Activated T-cell treated with anti-CD3 and anti-CD28 coated beads, Interleukin-2, amount 50 U/mL, for 4 hours (primary cell): ENCODE measurements around the gene ATP9B. TPM values are rescaled to one million over a fixed set of nuclear protein-coding genes. Genes with fewer than 3 reads are reported as not detected.
"Not testable (repeated sequence)": the region's sequence is repeated elsewhere in the genome, so short reads cannot be mapped to it uniquely, and the experiment has no call there.

Experiments used
- ATAC-seq, 2 donors: fragments of 200-7000 bp; cut with Tn5 transposase; one replicate each; pipeline ENCODE4 v1.10.0; 2021
- DNase-seq: peaks from one replicate; pipeline ENCODE4 v3.0.0-alpha.2; 2020
- H3K27me3 Mint-ChIP-seq: one replicate; pipeline ENCODE4 v1.8.0; 2021; ENCODE audit warnings: low read depth, mixed read lengths
- H3K36me3 Mint-ChIP-seq: one replicate; pipeline ENCODE4 v1.8.0; 2022; ENCODE audit warnings: mixed read lengths; ENCODE audit not compliant: insufficient read depth
- H3K4me1 Mint-ChIP-seq: one replicate; pipeline ENCODE4 v1.8.0; 2021; ENCODE audit warnings: low read depth, mixed read lengths
- H3K4me3 Mint-ChIP-seq: one replicate; pipeline ENCODE4 v1.8.0; 2021; ENCODE audit warnings: mild to moderate bottlenecking, moderate library complexity, mixed read lengths
- H3K9me3 Mint-ChIP-seq: one replicate; pipeline ENCODE4 v1.8.0; 2021; ENCODE audit warnings: mixed read lengths
- total RNA-seq, 3 donors: library from RNA; stranded (reverse); gene quantifications; one replicate each; pipeline ENCODE4 v1.2.1, GENCODE V29; 2021

The ATP9B gene
- total RNA-seq, 3 donors from 2014 or later: 16.3 to 21.6 (median 20.2) TPM

DNA sequence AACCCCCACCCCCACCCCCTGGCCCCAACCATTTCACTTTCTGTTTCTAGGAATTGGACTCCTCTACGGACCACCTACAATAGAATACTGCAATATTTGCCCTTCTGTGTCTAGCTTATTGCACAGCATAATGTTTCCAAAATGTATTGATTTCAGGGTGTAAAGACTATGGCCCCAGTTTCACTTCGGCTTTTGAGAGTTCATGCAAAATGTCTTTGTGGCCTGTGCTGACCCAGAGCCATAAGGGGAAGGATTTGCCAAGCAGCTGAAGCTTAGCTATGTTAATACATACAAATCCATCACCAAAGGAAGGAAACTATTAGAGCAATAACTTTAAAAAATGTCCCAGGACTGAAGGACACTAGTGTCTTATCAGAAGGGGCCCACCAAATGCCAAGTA is 11.2 kb upstream of the ATP9B start:
- Mint-ChIP-seq H3K4me1 (no peaks in the 10 kb centered on the region), H3K9me3 (no peaks in the 10 kb centered on the region), H3K27me3 (peaks cover 7% of the 10 kb centered on the region), H3K4me3 (no peak overlapping the region), H3K36me3 (no peaks in the 10 kb centered on the region)
- DNase-seq: no peak
- ATAC-seq: no peak

DNA sequence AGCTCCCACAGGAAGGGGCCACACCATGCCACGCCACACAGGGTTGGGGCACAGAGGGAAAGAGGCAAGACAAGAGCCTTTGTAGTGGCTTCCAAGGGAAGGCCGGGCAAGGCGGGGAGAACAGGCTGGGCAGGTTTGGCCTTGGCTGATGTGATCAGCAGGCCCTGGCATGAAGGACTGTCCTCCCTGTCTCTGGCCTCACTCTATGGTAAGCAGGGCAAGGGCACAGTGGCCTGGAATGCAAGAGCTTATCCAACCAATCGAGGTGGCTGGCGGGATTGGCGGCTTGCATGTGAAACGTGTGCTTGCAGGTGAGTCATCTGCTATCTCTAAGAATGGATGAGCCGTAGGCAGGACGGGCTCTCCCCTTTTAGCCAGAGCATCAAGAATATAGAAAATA is 6.4 kb upstream of the ATP9B start:
- Mint-ChIP-seq H3K4me1 (peaks cover 12% of the 10 kb centered on the region), H3K36me3 (peaks cover 16% of the 10 kb centered on the region), H3K4me3 (no peak overlapping the region), H3K27me3 (peaks cover 11% of the 10 kb centered on the region), H3K9me3 (peaks cover 24% of the 10 kb centered on the region)
- no peak for DNase-seq
- ATAC-seq: no peak

GRCh38 chr18:79064228-79064627 is 5.0 kb upstream of the ATP9B start:
- DNase-seq (no peak), ATAC-seq (no peak)
- peaks cover 16% of the 10 kb centered on the region for H3K36me3 Mint-ChIP-seq
- H3K9me3 Mint-ChIP-seq: peaks cover 24% of the 10 kb centered on the region
- peaks cover 11% of the 10 kb centered on the region for H3K27me3 Mint-ChIP-seq
- no peak overlapping the region for H3K4me3 Mint-ChIP-seq
- H3K4me1 Mint-ChIP-seq: peaks cover 17% of the 10 kb centered on the region

- peaks cover 25% of the 10 kb centered on the region for H3K4me1 Mint-ChIP-seq
- ATAC-seq: no peak
- no peak overlapping the region for H3K4me3 Mint-ChIP-seq
These were observed 3.4 kb upstream of the ATP9B start for GRCh38 chr18:79065802-79066201.

GRCh38 chr18:79067611-79068010 is 1.6 kb upstream of the ATP9B start:
- no peak for ATAC-seq
- Mint-ChIP-seq H3K4me3 (peak overlapping the region; percentile 89), H3K4me1 (peaks cover 34% of the 10 kb centered on the region), H3K36me3 (peaks cover 17% of the 10 kb centered on the region), H3K9me3 (peaks cover 24% of the 10 kb centered on the region), H3K27me3 (peaks cover 11% of the 10 kb centered on the region)
- no peak for DNase-seq

More at GRCh38 chr18:79065802-79066201, 3.4 kb upstream of the ATP9B start:
- peaks cover 24% of the 10 kb centered on the region for H3K9me3 Mint-ChIP-seq
- H3K36me3 Mint-ChIP-seq: peaks cover 16% of the 10 kb centered on the region
- H3K27me3 Mint-ChIP-seq: peaks cover 11% of the 10 kb centered on the region
- no peak for DNase-seq

GRCh38 chr18:79068341-79068936 is 755 bp upstream of the ATP9B start:
- Mint-ChIP-seq H3K4me3 (peak overlapping the region; percentile 89), H3K27me3 (peaks cover 11% of the 10 kb centered on the region), H3K4me1 (peaks cover 38% of the 10 kb centered on the region), H3K36me3 (peaks cover 23% of the 10 kb centered on the region), H3K9me3 (peaks cover 24% of the 10 kb centered on the region)
- DNase-seq: peak; percentile 32
- peak; percentile 53 to 56 for ATAC-seq

DNA sequence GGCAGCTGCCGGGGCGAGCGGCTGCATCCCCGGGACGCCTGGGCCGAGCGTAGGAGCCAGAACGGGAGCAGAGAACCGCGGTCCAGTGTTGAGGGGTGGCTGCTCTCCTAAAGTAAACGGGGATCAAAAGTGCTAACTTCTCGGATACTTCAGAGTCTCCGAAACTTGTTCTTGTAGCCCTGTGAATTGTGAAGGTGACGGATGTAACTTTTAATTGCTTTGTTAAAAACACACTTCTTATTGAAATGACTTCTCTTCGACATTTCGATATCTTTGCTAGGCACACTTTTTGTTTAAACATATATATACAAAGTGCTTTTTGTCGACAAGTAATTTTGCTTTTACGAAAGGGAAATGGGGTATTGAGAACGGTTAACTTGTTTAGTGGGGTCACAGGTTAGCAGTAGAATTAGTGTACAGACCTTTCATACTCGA is 540 bp downstream of the ATP9B start:
- Mint-ChIP-seq H3K4me3 (peak overlapping the region; percentile 89), H3K9me3 (peaks cover 24% of the 10 kb centered on the region), H3K4me1 (peaks cover 49% of the 10 kb centered on the region), H3K36me3 (peaks cover 29% of the 10 kb centered on the region), H3K27me3 (peaks cover 8% of the 10 kb centered on the region)
- ATAC-seq (no peak), DNase-seq (no peak)

GRCh38 chr18:79070486-79070885 is 1.3 kb downstream of the ATP9B start:
- peaks cover 24% of the 10 kb centered on the region for H3K9me3 Mint-ChIP-seq
- H3K4me1 Mint-ChIP-seq: peaks cover 53% of the 10 kb centered on the region
- peak overlapping the region; percentile 89 for H3K4me3 Mint-ChIP-seq
- ATAC-seq: no peak
- peaks cover 29% of the 10 kb centered on the region for H3K36me3 Mint-ChIP-seq
- DNase-seq: no peak
- peaks cover 7% of the 10 kb centered on the region for H3K27me3 Mint-ChIP-seq

GRCh38 chr18:79071037-79071436 is 1.8 kb downstream of the ATP9B start:
- peaks cover 2% of the 10 kb centered on the region for H3K27me3 Mint-ChIP-seq
- peaks cover 26% of the 10 kb centered on the region for H3K36me3 Mint-ChIP-seq

DNA sequence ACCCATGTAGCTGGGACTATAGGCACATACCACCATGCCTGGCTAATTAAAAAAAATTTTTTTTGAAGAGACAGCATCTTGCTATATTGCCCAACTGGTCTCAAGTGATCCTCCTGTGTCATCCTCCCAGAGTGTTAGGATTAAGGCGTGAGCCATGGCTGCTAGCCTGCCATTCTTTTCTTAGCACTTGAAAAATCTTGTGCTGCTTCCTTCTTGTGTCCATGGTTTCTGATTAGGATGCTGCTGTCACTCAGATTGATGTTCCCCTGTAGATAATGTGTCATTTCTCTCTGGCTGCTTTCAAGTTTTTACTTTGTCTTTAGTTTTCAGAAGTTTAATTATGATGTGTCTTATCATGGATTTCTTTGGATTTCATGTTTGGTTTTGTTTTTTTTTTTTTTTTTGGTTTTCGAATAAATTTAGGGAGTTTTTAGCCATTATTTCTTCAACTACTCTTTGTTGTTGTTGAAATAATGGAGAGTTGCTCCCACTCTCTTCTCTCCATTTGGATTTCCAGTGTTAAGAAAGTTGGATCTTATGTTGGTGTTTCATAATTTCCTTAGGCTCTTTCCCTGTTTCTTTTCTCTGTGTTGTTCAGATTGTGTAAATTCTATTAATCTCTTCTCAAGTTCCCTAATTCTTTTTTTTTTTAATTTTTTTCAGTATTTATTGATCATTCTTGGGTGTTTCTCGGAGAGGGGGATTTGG is 2.5 kb downstream of the ATP9B start:
- no peak for DNase-seq
- peak overlapping the region; percentile 45 for H3K4me3 Mint-ChIP-seq
- peaks cover 63% of the 10 kb centered on the region for H3K4me1 Mint-ChIP-seq
- peaks cover 12% of the 10 kb centered on the region for H3K9me3 Mint-ChIP-seq
- ATAC-seq: no peak
- H3K36me3 Mint-ChIP-seq: peaks cover 24% of the 10 kb centered on the region
- no peaks in the 10 kb centered on the region for H3K27me3 Mint-ChIP-seq

More at GRCh38 chr18:79071037-79071436, 1.8 kb downstream of the ATP9B start:
- peak overlapping the region; percentile 89 for H3K4me3 Mint-ChIP-seq
- peaks cover 18% of the 10 kb centered on the region for H3K9me3 Mint-ChIP-seq
- ATAC-seq (no peak), DNase-seq (no peak)
- H3K4me1 Mint-ChIP-seq: peaks cover 57% of the 10 kb centered on the region

DNA sequence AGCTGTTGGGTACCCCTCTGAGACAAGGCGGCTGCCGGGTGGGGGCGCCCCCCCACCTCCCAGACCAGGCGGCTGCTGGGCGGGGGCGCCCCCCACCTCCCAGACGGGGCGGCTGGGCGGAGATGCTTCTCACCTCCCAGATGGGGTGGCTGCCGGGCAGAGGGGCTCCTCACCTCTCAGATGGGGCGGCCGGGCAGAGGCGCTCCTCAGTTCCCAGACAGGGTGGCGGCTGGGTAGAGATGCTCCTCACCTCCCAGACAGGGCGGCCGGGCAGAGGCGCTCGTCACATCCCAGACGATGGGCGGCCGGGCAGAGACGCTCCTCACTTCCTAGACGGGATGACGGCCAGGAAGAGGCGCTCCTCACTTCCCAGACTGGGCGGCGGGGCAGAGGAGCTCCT is 3.5 kb downstream of the ATP9B start:
- ATAC-seq, H3K4me3 Mint-ChIP-seq, H3K9me3 Mint-ChIP-seq, H3K27me3 Mint-ChIP-seq, DNase-seq: not testable (repeated sequence)
- peaks cover 17% of the 10 kb centered on the region for H3K36me3 Mint-ChIP-seq
- H3K4me1 Mint-ChIP-seq: peaks cover 60% of the 10 kb centered on the region

DNA sequence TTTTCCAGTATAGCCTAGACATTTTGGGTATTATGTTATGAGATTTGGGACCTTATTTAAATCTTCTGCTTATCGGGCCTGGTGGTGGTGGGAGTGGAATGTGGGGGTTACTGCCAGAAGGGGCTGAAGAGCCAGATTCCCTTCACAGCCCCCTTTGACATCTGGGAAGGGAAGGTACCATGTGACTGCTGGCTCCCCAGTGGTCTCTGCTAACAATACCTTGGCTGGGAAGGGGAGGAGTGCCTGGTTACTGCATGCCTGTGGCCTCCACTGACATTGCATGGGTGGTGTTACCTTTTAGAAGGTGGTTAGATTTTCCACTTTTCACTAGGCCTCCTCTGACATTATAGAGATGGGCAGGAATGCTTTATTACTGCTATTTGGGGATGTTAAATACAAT is 8.0 kb downstream of the ATP9B start:
- no peak for ATAC-seq
- no peak for DNase-seq
- Mint-ChIP-seq H3K27me3 (no peaks in the 10 kb centered on the region), H3K4me1 (peaks cover 57% of the 10 kb centered on the region), H3K4me3 (no peak overlapping the region), H3K9me3 (peaks cover 6% of the 10 kb centered on the region), H3K36me3 (peaks cover 53% of the 10 kb centered on the region)

DNA sequence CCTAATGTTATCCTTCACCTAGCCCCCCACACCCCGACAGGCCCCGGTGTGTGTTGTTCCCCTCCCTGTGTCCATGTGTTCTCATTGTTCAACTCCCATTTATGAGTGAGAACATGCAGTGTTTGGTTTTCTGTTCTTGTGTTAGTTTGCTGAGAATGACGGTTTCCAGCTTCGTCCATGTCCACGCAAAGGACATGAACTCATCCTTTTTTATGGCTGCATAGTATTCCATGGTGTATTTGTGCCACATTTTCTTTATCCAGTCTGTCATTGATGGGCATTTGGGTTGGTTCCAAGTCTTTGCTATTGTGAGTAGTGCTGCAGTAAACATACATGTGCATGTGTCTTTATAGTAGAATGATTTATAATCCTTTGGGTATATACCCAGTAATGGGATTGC is 9.6 kb downstream of the ATP9B start:
- DNase-seq, H3K4me3 Mint-ChIP-seq, ATAC-seq, H3K9me3 Mint-ChIP-seq, H3K27me3 Mint-ChIP-seq: not testable (repeated sequence)
- peaks cover 51% of the 10 kb centered on the region for H3K4me1 Mint-ChIP-seq
- H3K36me3 Mint-ChIP-seq: peaks cover 52% of the 10 kb centered on the region

DNA sequence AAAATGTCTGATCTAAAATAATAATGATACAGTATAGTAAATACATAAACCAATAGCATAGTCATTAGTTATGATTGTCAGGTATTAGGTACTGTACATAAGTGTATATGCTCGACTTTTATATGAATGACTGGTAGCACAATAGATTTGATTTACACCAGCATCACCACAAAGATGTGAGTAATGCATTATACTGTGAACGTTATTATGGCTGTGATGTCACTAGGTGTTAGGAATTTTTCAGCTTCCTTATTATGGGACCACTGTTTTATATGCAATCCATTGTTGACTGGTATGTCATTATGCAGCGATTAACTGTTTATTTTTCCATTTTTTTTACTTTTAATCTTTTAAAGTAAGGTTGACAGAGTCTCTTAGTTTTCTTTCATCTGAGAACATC is 23.7 kb downstream of the ATP9B start:
- H3K27me3 Mint-ChIP-seq: no peaks in the 10 kb centered on the region
- no peak for DNase-seq
- ATAC-seq: peak in 1 of 2 donors; percentile 28
- H3K36me3 Mint-ChIP-seq: peaks cover 26% of the 10 kb centered on the region
- no peak overlapping the region for H3K4me3 Mint-ChIP-seq
- H3K4me1 Mint-ChIP-seq: peaks cover 38% of the 10 kb centered on the region
- H3K9me3 Mint-ChIP-seq: peaks cover 16% of the 10 kb centered on the region

- DNase-seq (no peak), ATAC-seq (no peak)
- H3K27me3 Mint-ChIP-seq: no peaks in the 10 kb centered on the region
- no peak overlapping the region for H3K4me3 Mint-ChIP-seq
- peaks cover 16% of the 10 kb centered on the region for H3K9me3 Mint-ChIP-seq
- peaks cover 29% of the 10 kb centered on the region for H3K36me3 Mint-ChIP-seq
- peaks cover 36% of the 10 kb centered on the region for H3K4me1 Mint-ChIP-seq
These were observed 24.8 kb downstream of the ATP9B start for GRCh38 chr18:79093986-79094385.
